Activated gamma-delta T cell (primary cell): ENCODE measurements around the gene STX12.
A peak's percentile ranks its signal among the peaks of the same experiment; 100 is the strongest.

Experiments used
- DNase-seq: peaks from one replicate; lab custom pipeline; 2025; lab: John Stamatoyannopoulos, UW
- total RNA-seq, 2 donors: gene quantifications; one replicate each; lab custom pipeline; 2026; lab: John Stamatoyannopoulos, UW

The STX12 gene
- 48.3 to 49.5 reads per million in 2 donors for total RNA-seq

DNA sequence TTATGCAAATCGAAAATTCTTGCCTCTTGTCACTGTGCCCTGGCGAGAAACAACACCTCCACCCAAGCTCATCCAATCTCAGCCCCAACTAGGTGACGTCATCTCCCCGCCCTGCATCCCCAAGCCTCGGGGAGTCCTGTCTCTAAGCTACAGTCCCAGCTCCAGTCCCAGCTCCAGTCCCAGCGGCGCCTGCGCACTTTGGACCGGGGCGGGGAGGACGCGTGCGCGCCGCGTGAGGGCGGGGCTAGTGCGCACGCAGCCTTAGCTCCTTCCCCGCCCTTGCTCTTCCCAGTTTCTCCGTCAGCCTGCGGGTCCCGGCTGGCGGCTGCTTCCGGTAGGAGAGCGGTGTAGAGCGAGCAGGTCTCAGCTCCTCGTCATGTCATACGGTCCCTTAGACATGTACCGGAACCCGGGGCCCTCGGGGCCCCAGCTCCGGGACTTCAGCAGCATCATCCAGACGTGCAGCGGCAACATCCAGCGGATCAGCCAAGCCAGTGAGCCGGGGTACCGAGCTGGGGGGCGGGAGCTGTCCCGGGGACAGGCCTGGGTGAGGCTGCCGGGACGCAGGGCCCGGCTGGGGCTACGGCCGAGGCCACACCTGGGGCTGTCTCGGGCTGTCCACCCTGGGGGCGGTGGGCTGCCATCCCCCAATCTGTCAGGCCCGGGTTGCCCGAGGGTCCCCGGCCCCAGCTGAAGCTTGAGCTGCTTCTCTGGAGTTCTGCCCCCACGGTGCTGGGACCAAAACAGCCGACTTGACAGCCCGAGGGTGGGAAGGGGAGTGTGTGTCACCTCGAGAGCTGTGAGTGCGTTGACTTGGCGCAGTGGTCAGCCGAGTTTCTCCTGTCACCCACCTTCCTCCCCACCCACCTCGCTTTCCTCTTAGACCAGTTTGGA, at the start of gene STX12:
Gene STX12, plus strand, starts transcription at position 288 of the 894 bp plus-strand sequence. Its CDS starts 89 bp downstream, at position 377.
- peak; percentile 95 for DNase-seq

DNA sequence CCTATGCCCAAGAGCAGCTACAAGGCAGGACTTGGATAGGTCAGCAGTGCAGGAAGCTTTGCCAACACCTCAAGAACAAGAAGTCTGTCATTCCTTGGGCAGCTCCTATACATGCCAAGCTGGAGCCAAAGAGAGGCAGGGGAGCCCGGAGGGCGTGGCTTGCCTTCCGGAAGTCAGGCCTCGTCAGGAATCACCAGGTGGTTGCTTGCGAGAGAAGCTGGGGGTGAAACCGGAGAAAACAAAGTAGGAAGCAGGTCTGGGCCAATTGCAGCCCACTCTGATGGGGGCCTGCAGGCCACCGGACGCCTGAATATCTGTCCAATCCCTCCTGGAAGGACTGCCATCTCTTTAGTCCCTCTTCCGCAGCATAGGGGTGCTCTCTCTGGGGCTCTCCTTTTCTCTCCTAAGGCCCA, 48.1 kb upstream of the STX12 start:
- DNase-seq: no peak

DNA sequence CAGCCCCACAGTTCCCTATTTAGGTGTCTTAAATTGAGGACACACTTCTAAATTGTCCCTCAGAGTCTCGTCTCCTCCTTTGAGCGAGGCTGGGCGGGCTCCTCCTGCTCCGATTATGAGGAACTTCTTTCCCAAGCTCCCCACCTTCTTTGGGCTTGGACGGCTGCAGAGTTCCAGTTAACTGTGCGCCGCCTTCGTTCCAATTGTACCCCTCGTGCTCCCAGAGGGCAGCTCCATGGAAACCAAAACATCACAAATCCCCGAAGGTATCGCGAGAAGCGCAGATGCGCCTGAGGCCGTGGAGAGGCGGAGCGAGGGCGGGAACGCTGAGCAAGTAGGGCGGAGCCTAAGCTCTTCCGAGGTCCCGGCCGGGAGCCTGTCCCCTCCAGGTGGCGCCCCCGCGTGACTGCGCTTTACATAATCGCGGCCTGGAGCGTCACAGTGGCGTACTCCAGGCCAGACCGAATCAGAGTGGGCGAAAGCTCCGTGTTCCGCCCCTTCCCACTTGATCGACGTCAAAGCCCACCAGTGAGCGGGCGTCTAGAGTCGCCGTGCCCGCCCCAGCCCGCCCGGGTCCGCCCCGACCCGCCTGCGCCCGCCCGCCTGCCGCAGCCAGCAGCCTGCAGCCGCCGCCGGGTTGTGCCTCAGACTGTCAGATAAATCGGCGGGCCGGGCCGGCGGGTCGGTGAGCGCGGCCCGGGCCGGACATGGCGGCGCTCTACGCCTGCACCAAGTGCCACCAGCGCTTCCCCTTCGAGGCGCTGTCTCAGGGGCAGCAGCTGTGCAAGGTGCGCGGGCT, 47.4 kb upstream of the STX12 start, which contains the start of gene FAM76A:
Gene FAM76A, plus strand, starts transcription at position 588 of the 799 bp plus-strand sequence. Its CDS starts 120 bp downstream, at position 708.
- peak; percentile 97 for DNase-seq

DNA sequence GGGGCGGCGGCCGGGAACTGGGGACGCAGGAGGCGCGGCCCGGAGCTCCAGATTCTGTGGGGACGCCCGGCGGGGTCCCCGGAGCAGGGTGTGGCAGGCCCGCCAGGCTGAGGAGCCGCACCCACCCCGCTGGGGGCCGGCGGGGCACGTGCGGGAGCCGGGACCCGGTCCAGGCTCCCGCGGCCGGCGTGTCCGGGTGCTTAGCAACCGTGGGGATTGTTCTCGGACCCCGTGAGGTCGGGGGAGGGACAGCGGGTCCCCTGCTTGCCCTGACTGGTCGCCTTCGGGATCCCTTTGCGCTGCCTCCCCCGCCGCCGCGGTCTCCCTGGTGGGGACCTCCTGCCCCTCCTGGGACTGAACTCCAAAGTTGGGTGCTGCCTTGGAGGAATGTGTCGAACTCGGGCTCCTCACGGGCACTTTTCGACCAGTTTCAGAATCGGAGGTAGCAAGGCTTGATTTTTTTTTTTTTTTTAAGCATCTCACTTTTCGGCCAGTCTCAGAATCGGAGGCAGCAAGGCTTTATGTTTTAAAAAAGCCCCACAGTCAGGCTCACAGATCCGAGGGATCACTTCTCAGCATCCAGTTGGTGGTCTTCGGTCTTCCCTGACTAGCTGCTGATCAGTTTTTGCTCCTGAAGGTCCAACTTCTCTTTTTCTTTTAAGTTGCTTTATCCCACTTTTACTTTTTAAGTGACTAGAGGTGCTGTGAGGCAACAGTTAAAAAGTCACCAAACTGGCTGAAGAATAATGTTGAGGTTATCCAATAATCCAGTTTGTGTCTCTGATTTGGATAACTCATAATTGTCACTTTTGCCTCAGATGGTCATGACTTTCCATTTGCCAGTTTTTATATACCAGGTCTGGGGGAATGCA, 46.6 kb upstream of the STX12 start:
- peak; percentile 43 for DNase-seq

DNA sequence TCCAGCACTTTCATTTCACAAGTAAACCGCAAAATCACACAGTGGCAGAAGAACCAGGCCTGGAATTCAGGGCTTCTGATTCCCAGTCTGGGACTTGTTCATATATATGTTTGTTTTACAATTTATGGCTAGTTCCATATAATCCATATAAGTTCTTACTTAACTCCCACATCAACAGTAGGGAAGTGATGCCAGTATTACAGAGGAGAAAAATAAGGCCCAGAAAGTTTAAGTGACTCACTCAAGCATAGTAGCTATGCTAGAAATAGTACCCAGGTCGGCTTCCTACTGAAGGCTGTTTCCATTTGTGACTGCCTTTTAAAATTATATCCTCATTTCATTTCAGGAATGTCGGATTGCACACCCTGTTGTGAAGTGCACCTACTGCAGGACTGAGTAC, 45.9 kb upstream of the STX12 start:
- DNase-seq: no peak

DNA sequence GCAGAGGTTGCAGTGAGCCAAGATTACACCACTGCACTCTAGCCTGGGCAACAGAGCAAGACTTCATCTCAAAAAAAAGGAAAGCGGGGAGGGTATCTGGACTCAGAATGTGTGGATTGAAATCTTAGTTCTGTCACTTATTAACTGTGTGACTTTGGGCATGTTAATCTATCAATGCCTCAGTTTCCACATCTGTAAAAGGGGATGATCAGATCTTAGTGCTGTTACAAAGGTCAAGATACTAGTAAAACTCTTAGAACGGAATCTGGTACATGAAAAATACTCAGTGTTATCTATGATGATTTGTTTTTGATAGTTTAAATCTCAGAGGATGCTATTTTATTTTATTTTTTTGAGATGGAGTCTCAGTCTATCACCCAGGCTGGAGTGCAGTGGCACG, 36.8 kb upstream of the STX12 start:
- DNase-seq: no peak

DNA sequence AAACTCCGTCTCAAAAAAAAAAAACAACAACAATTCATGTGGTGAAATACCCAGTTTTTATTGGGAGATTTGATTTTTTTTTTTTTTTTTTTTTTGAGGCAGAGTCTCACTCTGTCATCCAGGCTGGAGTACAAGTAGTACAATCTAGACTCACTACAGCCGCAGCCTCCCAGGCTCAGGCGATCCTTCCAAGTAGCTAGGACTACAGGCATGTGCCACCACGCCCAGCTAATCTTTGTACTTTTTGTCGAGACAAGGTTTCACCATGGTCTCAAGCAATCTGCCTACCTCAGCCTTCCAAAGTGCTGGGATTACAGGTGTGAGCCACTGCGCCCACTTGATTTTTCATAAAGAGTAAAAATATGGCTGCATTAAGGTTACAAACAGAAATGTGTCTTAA, 31.9 kb upstream of the STX12 start:
- DNase-seq: no peak

DNA sequence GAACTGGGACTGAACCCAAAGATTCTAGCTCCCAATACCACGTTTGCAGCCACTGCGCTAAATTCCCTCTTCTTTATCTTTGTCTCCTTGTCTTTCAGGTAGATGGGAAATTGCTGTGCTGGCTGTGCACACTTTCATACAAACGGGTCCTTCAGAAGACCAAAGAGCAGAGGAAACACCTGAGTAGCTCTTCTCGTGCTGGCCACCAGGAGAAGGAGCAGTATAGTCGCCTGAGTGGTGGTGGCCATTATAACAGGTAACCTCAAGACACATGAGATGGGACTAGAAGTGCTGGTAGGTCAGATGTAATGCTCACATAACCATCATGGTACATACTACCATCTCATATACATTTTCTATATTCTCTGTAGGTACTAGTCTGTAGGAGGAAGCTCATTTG, 28.5 kb upstream of the STX12 start:
- DNase-seq: no peak

DNA sequence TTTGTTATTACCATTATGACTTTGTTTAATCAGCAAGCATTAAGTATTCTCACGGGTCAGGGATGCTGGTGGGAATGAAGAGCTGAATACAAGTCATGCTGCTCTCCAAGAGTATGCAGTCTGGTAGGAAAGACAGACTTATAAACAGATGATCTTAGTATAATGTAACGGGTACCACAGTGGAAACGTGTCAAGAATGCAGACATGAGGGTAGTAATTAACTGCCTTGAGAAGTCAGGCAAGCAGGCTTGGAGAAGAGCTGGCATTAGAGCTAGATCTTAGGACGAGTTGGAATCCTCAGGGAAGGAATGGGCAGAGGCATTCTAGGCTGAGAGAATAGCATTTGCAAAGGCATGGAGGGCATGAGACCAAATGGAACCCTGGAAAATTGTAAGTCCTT, 27.6 kb upstream of the STX12 start:
- DNase-seq: no peak

DNA sequence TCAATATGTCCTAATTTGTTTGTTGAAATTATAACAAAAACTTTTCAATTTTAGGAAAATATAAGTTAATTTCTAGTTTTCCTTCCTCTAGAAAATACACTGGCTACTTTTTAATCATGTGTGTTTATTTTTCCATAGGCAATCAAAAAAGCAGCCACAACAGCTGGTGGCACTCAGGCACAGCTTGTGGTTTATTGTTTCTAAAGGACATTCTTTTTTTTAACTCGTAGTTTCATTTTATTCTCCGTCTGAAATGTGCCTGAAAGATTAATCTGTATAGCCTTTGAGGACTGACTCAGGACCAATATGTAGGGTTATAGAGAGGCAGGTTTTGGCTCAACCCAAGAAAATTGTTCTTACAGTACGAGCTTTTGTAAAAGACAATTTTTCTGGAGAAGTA, 20.7 kb upstream of the STX12 start:
- no peak for DNase-seq

DNA sequence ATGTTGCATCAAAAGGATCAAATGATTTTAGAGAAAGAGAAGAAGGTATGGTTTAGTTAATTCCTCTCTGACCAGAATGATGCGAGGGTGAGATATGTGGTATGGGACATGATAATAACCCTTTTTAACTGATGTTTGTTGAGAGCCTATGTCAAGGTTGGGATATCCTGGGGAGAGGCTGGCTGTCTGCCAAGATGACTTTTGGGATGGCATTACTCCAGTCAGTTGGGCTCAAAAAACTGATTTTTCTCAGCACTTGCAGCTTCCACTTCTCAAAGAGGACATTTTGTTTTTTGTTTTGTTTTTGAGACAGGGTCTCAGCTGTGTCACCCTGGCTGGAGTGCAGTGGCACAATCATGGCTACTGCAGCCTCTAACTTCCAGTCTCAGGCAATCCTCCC, 17.7 kb upstream of the STX12 start:
- no peak for DNase-seq

DNA sequence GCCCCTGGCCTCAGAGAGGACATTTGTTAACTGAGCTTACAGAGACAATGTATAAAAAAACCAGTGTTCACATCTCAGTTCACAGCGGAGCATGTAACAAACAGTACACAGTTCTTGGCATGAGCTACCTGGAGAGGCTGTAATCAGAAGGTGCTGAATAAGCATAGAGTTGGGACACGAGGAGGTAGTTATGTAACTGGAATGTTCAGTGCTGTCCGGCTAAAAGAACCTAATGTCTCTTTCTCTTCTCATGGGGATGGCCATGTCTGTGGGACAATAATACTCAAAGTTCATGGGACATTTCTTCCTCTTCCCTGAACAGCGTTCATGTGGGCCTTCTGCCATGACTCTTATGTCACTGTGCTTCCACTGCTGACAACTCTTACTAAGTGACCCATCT, 17.2 kb upstream of the STX12 start:
- no peak for DNase-seq

DNA sequence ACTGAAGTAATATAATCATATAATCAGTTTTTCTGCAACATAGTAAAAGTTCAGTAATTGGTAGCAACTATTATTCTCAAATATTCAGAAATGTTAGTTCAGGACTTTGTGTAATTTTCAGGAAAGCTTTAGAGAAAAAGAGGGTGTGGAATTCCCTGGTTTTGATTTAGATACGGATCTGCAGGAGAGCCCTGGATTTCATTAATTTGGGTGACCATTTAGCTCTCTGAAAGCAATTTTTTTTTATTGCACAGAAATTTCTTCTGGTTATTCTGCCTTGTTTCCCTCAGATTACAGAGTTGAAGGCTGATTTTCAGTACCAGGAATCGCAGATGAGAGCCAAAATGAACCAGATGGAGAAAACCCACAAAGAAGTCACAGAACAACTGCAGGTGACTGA, 13.8 kb upstream of the STX12 start:
- DNase-seq: no peak

DNA sequence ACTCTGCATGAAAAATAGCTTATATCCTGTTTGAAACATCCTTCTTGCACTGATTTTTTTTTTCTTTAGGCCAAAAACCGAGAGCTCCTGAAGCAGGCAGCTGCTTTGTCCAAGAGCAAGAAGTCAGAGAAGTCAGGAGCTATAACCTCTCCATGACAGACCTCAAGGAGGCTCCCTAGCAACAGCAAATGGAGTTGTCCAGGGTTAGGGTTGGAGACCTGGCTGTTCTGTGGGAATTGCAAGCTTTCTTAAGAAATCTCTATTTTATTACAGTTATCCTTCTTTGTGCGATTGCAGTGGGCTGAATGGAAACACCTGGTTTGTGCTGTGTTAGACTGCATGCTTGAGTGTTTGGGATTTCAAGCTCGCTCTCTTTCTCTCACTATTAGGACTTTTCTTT, 12.6 kb upstream of the STX12 start:
- DNase-seq: no peak

DNA sequence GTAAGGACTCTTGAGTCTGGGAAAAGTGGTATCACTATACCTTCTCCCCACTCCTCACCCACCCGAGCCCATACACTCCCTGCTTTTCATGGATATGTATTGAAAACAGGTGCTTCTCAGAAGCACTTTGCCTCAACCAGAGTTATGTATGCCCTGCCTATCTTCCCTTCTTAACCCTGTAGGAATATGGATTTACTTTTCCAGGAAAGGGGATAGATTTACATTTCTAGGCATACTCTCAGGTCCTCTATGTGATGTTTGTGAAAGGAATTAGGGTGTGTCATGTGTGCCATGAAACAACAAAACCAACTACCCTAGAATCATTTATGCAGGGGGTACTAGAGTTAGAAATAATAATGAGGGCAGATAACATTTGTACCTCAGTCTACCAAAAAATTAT, 11.0 kb upstream of the STX12 start:
- no peak for DNase-seq

DNA sequence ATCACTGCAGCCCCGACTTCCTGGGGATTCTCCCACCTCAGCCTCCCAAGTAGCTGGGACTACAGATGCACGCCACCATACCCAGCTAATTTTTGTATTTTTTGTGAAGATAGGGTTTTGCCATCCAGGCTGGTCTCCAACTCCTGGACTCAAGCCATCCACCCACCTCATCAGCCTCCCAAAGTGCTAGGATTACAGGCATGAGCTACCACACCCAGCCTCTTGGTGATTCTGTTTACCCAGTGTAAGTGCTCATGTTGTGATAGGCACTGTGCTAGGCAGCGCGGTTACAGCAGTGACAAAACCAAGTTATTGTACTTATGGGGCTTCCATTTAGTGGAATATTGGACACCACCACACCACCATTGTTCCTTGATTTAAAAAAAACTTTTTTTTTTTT, 9.7 kb upstream of the STX12 start:
- no peak for DNase-seq

DNA sequence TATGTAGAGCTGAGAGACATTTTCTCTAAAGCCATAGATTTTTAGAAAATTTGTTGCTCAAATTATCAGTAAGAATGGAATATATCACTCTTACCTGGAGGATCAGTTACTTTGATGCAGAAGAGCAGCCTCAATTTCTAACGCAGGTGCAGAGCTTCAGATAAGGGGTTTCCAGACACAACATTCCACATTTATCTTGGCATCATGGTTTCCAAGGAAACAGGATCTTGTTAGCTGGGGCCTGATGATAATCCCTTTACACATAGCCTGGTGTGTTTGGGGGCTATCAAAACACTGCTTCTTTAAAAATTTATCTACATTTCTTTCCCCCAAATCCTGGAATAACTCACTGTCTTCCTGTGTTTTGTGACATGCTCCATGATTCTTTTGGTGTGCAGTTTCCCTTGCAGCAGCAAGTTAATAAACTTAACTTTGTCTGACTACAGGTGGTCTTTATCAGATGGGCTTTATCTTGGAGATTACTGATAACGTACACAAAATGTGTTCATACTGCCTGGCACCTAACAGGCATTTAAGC, 2.7 kb upstream of the STX12 start:
- no peak for DNase-seq

DNA sequence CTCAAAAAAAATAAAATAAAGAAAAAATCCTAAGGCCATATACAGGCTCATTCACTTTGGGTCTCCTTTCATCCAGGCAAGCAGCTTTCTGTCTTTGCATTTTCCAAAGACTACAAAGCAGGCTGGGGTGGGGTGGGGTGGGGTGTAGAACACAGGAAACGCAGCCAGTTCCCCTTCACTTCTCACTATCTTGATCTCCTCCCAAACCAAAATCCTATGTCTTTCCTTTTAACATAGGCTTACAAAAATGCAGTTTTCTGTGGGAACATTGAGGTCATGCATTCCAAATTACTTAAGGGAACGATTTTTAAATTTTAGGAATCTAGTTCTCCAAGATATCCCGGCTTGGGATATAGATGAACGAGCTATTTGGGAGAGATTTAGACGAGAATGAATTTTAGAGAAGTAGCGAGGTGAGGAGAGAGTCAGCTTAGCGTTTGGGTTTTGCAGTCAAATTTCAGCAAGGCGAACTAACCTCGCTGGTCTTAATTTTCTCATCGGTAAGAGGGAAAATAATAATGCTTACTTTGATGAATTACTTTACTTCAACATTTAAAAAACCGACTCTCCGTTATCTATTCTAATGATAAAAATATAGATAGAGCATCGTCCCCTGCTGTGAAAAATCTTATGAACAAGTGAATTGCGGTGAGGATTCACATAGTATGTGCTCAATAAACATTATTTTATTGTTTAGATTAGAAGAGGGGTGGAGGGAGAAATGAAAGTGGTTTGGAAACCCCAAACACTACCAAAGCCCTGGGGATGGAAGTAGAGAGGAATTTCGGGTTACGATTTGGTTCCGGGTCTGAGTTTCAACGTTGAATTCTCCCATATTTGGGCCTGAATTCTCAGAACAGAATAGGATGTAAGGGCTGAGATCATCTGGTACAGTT, 735 bp upstream of the STX12 start:
- no peak for DNase-seq

DNA sequence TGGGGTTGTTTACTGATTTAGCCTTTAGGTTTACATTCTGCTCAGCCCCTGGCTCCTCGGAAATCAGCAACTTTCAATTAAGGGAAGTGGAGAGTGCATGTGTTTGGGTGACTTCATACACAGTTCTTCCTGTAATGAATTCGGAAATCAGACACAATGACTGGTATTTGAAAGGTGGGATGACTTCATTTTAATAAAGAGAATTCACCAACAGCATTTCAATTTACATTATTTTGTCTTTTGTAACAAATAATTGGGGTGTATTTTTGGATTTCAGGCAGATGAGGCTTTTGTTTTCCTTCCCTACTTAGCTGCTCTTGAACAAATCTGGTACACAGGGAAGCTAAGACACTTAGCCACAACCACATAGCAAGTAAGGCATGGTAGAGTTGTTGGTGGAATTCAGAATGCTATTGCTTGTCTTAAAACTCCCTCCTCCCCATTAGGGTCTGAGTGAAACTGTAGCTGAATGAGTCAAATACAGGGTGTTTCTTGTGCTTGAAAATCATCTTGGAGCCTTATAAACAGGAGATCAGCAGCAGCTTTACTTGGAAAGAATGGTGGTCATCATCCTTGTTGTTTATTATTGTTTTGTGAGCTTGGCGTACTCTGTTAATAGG, 917 bp downstream of the STX12 start:
- DNase-seq: no peak

DNA sequence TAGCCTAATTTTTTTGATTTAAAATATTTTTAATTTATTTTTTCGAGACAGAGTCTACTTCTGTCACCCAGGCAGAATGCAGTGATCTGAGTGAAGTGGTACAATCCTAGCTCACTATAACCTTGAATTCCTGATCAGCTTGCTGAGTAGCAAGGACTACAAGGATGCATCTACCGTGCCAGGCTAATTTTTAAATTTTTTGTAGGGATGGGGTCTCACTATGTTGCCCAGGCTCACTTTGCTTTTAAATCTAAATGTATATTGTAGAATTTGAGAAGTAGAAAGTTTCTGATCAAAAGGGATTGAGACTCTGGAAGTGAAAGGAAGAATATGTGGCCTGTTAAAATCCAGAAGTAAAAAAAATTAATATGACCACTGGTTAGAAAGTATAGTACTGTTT, 1.6 kb downstream of the STX12 start:
- no peak for DNase-seq
